Stimulated activated CD4-positive, alpha-beta T cell treated with anti-CD3 and anti-CD28 coated beads, Interleukin-12 subunit alpha, Interleukin-12 subunit beta, amount 100 ng/mL, for 4 hours (primary cell): ENCODE results near the gene TRPM2.
A peak's percentile ranks its signal among the peaks of the same experiment; 100 is the strongest.

ENCODE experiments used
- DNase-seq: peaks from one replicate; pipeline ENCODE4 v3.0.0-alpha.2; 2020

Gene TRPM2

GRCh38 chr21:44487831-44488230 lies 134.4 kb downstream of the TRPM2 start:
- peak; percentile 46 for DNase-seq

DNA sequence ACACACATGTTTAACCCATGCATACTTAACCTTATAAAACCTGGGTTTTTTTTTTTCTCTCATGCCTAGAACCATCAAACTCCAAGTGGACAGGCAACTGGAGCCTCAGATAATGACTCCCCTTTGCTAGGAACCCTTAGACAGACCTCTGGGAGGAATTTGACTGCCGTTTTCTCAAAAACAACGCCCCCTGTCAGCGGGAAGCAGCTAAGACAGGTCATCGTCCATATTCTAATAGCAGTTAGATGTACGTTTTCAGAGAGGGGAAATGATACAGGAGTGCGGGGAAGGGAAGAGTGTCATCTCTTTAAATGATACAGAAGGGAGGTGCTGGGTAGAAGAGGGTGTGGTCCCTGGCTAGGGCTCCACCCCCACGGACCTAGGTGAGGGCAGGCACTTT lies 136.5 kb downstream of the TRPM2 start:
- no peak for DNase-seq

DNA sequence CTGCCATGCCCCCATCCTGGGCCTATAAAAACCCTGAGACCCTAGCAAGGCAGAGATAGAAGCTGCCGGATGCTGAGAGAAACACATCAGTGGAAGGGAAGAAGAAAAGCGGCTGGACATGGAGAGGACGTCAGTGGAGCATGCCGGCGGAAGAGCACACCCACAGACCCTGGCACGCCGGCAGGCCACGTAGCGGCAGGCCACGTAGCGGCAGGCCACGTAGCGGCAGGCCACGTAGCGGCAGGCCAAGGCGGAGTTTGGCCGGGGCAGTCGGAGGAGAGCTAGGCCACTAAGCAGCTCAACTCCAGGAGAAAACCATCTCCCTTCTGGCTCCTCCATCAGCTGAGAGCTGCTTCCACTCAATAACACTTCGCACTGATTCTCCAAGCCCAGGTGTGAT lies 137.0 kb downstream of the TRPM2 start:
- no peak for DNase-seq

- DNase-seq: no peak
Measured at GRCh38 chr21:44490816-44491215, 137.4 kb downstream of the TRPM2 start.
